IMR-90 (cell line): ENCODE measurements around the gene KLHL12. TPM values are rescaled to one million over a fixed set of nuclear protein-coding genes. Genes with fewer than 3 reads are reported as not detected.

Source experiments
- ATAC-seq: fragments of 200-7000 bp; cut with Tn5 transposase; 2 replicates; pipeline ENCODE4 v1.9.1; 2020; ENCODE audit warnings: low read depth, mild to moderate bottlenecking, moderate library complexity
- BruUV-seq: library from RNA; stranded (reverse); fragments of 400-500 nt; replicated peaks from 2 replicates; lab custom pipeline; 2021; lab: Mats Ljungman, UMichigan
- CTCF ChIA-PET: fragments of 300-600 bp; formaldehyde crosslinking; extraction: SDS; loops from one replicate; lab custom pipeline; 2021; ENCODE audit warnings: antibody characterized with exemption; lab: Yijun Ruan, JAX
- POLR2A ChIA-PET: fragments of 300-600 bp; sonication (Branson Sonifier 250); formaldehyde crosslinking; loops from one replicate; lab custom pipeline; 2022; ENCODE audit warnings: antibody characterized with exemption; ENCODE audit not compliant: unreplicated experiment; lab: Charles Lee
- DNase-seq: peaks from one replicate; pipeline ENCODE4 v3.0.0; 2013
- H2AFZ ChIP-seq: replicated peaks from 2 replicates; pipeline ENCODE3; 2013; ENCODE audit warnings: low read length, mild to moderate bottlenecking; ENCODE audit not compliant: poor library complexity
- H2AK5ac ChIP-seq: 2 replicates; pipeline ENCODE4 v1.6.1; 2013; ENCODE audit warnings: low read depth, low read length, inconsistent platforms
- H2AK9ac ChIP-seq: replicated peaks from 2 replicates; pipeline ENCODE3; 2013; ENCODE audit warnings: mild to moderate bottlenecking, low read depth, low read length, moderate library complexity; ENCODE audit not compliant: poor library complexity
- H2BK120ac ChIP-seq: 2 replicates; pipeline ENCODE4 v1.6.1; 2013; ENCODE audit warnings: low read depth, low read length, inconsistent platforms
- H2BK15ac ChIP-seq: 3 replicates; pipeline ENCODE4 v1.6.1; 2013; ENCODE audit warnings: low read depth, low read length, inconsistent platforms
- H2BK20ac ChIP-seq: 2 replicates; pipeline ENCODE4 v1.6.1; 2013; ENCODE audit warnings: low read depth, mild to moderate bottlenecking, inconsistent platforms, low read length, moderate library complexity
- H2BK5ac ChIP-seq: 2 replicates; pipeline ENCODE4 v1.6.1; 2013; ENCODE audit warnings: mild to moderate bottlenecking, low read depth, low read length, inconsistent platforms; ENCODE audit not compliant: poor library complexity, severe bottlenecking
- H3K14ac ChIP-seq: replicated peaks from 2 replicates; pipeline ENCODE4 v1.6.1; 2013; ENCODE audit warnings: low read depth, low read length, inconsistent platforms
- H3K18ac ChIP-seq: 2 replicates; pipeline ENCODE4 v1.6.1; 2013; ENCODE audit warnings: low read depth, low read length, control low read depth
- H3K23ac ChIP-seq: 2 replicates; pipeline ENCODE4 v1.6.1; 2013; ENCODE audit warnings: low read depth, low read length, inconsistent platforms
- H3K27ac ChIP-seq: 2 replicates; pipeline ENCODE4 v1.5.1; 2013; ENCODE audit warnings: mild to moderate bottlenecking, control low read depth, low read length; ENCODE audit not compliant: insufficient read depth
- H3K27me3 ChIP-seq: 2 replicates; pipeline ENCODE4 v1.6.1; 2013; ENCODE audit warnings: low read length; ENCODE audit not compliant: control insufficient read depth, insufficient read depth
- H3K36me3 ChIP-seq: 2 replicates; pipeline ENCODE4 v1.6.1; 2013; ENCODE audit warnings: low read length, mixed read lengths; ENCODE audit not compliant: control insufficient read depth, insufficient read depth
- H3K4ac ChIP-seq: 2 replicates; pipeline ENCODE4 v1.6.1; 2013; ENCODE audit warnings: low read depth, low read length, inconsistent platforms
- H3K4me1 ChIP-seq: 2 replicates; pipeline ENCODE4 v1.6.1; 2013; ENCODE audit warnings: low read length, mixed read lengths; ENCODE audit not compliant: control insufficient read depth, insufficient read depth
- H3K4me2 ChIP-seq: 2 replicates; pipeline ENCODE4 v1.6.1; 2013; ENCODE audit warnings: low read depth, mild to moderate bottlenecking, control low read depth, low read length, moderate library complexity
- H3K4me3 ChIP-seq: 2 replicates; pipeline ENCODE4 v1.5.1; 2013; ENCODE audit warnings: low read depth, mild to moderate bottlenecking, control low read depth, low read length, moderate library complexity; ENCODE audit not compliant: insufficient read depth
- H3K56ac ChIP-seq: 2 replicates; pipeline ENCODE4 v1.6.1; 2013; ENCODE audit warnings: low read length, inconsistent platforms; ENCODE audit not compliant: insufficient read depth; ENCODE audit errors: extremely low read depth
- H3K79me1 ChIP-seq, 2 experiments: 2 replicates each; pipeline ENCODE4 v1.6.1; 2013; ENCODE audit warnings: low read length in 2 of 2, inconsistent platforms in 1 of 2, low read depth in 1 of 2
- H3K9ac ChIP-seq: 2 replicates; pipeline ENCODE4 v1.6.1; 2013; ENCODE audit warnings: low read depth, low read length, control low read depth
- H3K9me1 ChIP-seq: 2 replicates; pipeline ENCODE4 v1.6.1; 2013; ENCODE audit warnings: low read length, inconsistent platforms; ENCODE audit not compliant: insufficient read depth
- H3K9me3 ChIP-seq: 2 replicates; pipeline ENCODE4 v1.6.1; 2013; ENCODE audit warnings: low read length; ENCODE audit not compliant: control insufficient read depth, insufficient read depth
- H4K20me1 ChIP-seq: 2 replicates; pipeline ENCODE4 v1.6.1; 2013; ENCODE audit warnings: low read length, inconsistent platforms; ENCODE audit not compliant: insufficient read depth
- H4K5ac ChIP-seq: 2 replicates; pipeline ENCODE4 v1.6.1; 2013; ENCODE audit warnings: mild to moderate bottlenecking, low read depth, low read length, control low read depth
- H4K8ac ChIP-seq, 2 experiments: 2 replicates each; pipeline ENCODE4 v1.6.1; 2013; ENCODE audit warnings: low read depth in 2 of 2, low read length in 2 of 2, control low read depth in 1 of 2, inconsistent platforms in 1 of 2
- H4K91ac ChIP-seq: 2 replicates; pipeline ENCODE4 v1.6.1; 2013; ENCODE audit warnings: low read depth, low read length, inconsistent platforms; ENCODE audit not compliant: insufficient read depth
- BHLHE40 ChIP-seq: fragments of 150-350 bp; IDR thresholded peaks from 2 replicates; pipeline ENCODE4 v1.6.1; 2016; ENCODE audit warnings: mild to moderate bottlenecking, low read depth, low read length
- CEBPB ChIP-seq: IDR thresholded peaks from 2 replicates; pipeline ENCODE4 v1.6.1; 2012; ENCODE audit warnings: low read depth, low read length, improper control_type of control experiment
- CHD1 ChIP-seq: IDR thresholded peaks from 2 replicates; pipeline ENCODE4 v1.6.1; 2012; ENCODE audit warnings: low read depth, low read length, improper control_type of control experiment
- ELK1 ChIP-seq: fragments of 150-350 bp; IDR thresholded peaks from 2 replicates; pipeline ENCODE4 v1.6.1; 2016; ENCODE audit warnings: low read depth, mild to moderate bottlenecking, low read length, moderate library complexity, borderline replicate concordance
- FOS ChIP-seq: fragments of 150-350 bp; IDR thresholded peaks from 2 replicates; pipeline ENCODE4 v1.6.1; 2016; ENCODE audit warnings: low read depth, low read length
- MAFK ChIP-seq: IDR thresholded peaks from 2 replicates; pipeline ENCODE4 v1.6.1; 2012; ENCODE audit warnings: low read depth, low read length, improper control_type of control experiment
- MAZ ChIP-seq: IDR thresholded peaks from 2 replicates; pipeline ENCODE4 v1.6.1; 2012; ENCODE audit warnings: low read depth, mild to moderate bottlenecking, low read length, improper control_type of control experiment, moderate library complexity, borderline replicate concordance
- MXI1 ChIP-seq: IDR thresholded peaks from 2 replicates; pipeline ENCODE4 v1.6.1; 2012; ENCODE audit warnings: low read depth, mild to moderate bottlenecking, low read length, moderate library complexity, borderline replicate concordance
- NFE2L2 ChIP-seq: fragments of 150-350 bp; IDR thresholded peaks from 2 replicates; pipeline ENCODE4 v1.6.1; 2016; ENCODE audit warnings: low read depth, mild to moderate bottlenecking, low read length
- POLR2A ChIP-seq: IDR thresholded peaks from 2 replicates; pipeline ENCODE4 v1.6.1; 2012; ENCODE audit warnings: mild to moderate bottlenecking, low read depth, low read length
- RAD21 ChIP-seq: IDR thresholded peaks from 2 replicates; pipeline ENCODE4 v1.6.1; 2012; ENCODE audit warnings: low read length, improper control_type of control experiment
- RFX5 ChIP-seq: IDR thresholded peaks from 2 replicates; pipeline ENCODE4 v1.8.0; 2012; ENCODE audit warnings: low read depth, mild to moderate bottlenecking, low read length, moderate library complexity
- SMC3 ChIP-seq: fragments of 150-350 bp; IDR thresholded peaks from 2 replicates; pipeline ENCODE4 v1.6.1; 2016; ENCODE audit warnings: low read depth, mild to moderate bottlenecking, antibody characterized with exemption, low read length, moderate library complexity
- USF2 ChIP-seq: fragments of 150-350 bp; IDR thresholded peaks from 2 replicates; pipeline ENCODE4 v1.6.1; 2017; ENCODE audit warnings: mild to moderate bottlenecking, antibody characterized with exemption, low read length, low read depth
- WGBS, 2 experiments: methylation state at CpG; one replicate each; pipeline versions ENCODE4 v1.1.5 to v1.1.7; 2013; ENCODE audit warnings: missing lambda C conversion rate in 2 of 2; ENCODE audit not compliant: insufficient read length in 1 of 2; ENCODE audit errors: extremely low coverage in 2 of 2; 5-methylcytosine and 5-hydroxymethylcytosine counted together
- dilution Hi-C: fragments of 300-500 bp; cut with HindIII; formaldehyde crosslinking; loops from one replicate; pipeline ENCODE4 v1.14.3; 2018; ENCODE audit warnings: low sequenced_read_pairs; ENCODE audit not compliant: unreplicated experiment
- in situ Hi-C: fragments of 300-500 bp; cut with MboI; formaldehyde crosslinking; loops from 3 replicates; pipeline ENCODE4 v1.14.3; 2019; ENCODE audit warnings: low sequenced_read_pairs, inconsistent platforms, mixed read lengths
- intact Hi-C: fragments of 100-400 bp; cut with micrococcal nuclease; formaldehyde crosslinking; loops from 2 replicates; pipeline ENCODE4 v1.10.0; 2022
- polyA plus RNA-seq, 3 experiments: library from polyadenylated mRNA; depleted of rRNA; stranded (reverse); fragments of >200 nt; gene quantifications; 2 replicates each; pipeline ENCODE4 v1.2.3, GENCODE V29; 2012; ENCODE audit warnings: low replicate concordance in 1 of 3
- total RNA-seq: library from RNA; depleted of rRNA; stranded (reverse); fragments of >200 nt; gene quantifications from 2 replicates; pipeline ENCODE4 v1.2.3, GENCODE V29; 2012
- TF ChIP-seq, protein P1 (sequence below): conservative IDR thresholded peaks from 2 replicates; pipeline ENCODE4 v1.5.1; 2012; ENCODE audit warnings: mild to moderate bottlenecking, low read depth, low read length, improper control_type of control experiment

Gene KLHL12
- total and polyA plus RNA-seq, 2 of the 4 experiments (the other 2 are of a cell fraction), result 17.2 to 38.4 TPM

- dilution Hi-C loops, result no loop called here
- H3K9me3 ChIP-seq, result no peaks in the 10 kb centered on the region
- H3K27me3 ChIP-seq, result no peaks in the 10 kb centered on the region
- H4K8ac ChIP-seq, result no peak overlapping the region
- intact Hi-C loops, result loop anchor here (5.0 kb wide), 1 partner anchor 37 kb away; no protein-coding TSS in a partner anchor
- H2AK5ac ChIP-seq, result no peak overlapping the region
- no peak overlapping the region for H2BK120ac ChIP-seq
- no peak overlapping the region for H2AK9ac ChIP-seq
- H2BK15ac ChIP-seq, result no peak overlapping the region
- H3K27ac ChIP-seq, result no peak overlapping the region
- no peaks in the 10 kb centered on the region for H3K9me1 ChIP-seq
- H2BK20ac ChIP-seq, result no peak overlapping the region
- H4K20me1 ChIP-seq, result 0 out of 2 replicates have a peak, but pooled peaks cover 3% of the 10 kb centered on the region
- no peak overlapping the region for H4K91ac ChIP-seq
- no peaks in the 10 kb centered on the region for H3K4me1 ChIP-seq
- DNase-seq (no peak), ATAC-seq (no peak)
- no peak overlapping the region for H3K4me3 ChIP-seq
- H3K56ac ChIP-seq, result no peak overlapping the region
- H3K9ac ChIP-seq, result no peak overlapping the region
- no peak overlapping the region for H3K4me2 ChIP-seq
- peaks cover 0 to 9% of the 10 kb centered on the region in 2 experiments; a peak in 3 of 4 replicates for H3K79me1 ChIP-seq
- H3K4ac ChIP-seq, result no peak overlapping the region
- in situ Hi-C loops, result no loop called here
- no peak overlapping the region for H3K14ac ChIP-seq
- H3K18ac ChIP-seq, result no peak overlapping the region
- no peak for TF ChIP-seq MAZ
- no peak for TF ChIP-seq SMC3
- TF ChIP-seq POLR2A, result no peak
- TF ChIP-seq, protein P1, sequence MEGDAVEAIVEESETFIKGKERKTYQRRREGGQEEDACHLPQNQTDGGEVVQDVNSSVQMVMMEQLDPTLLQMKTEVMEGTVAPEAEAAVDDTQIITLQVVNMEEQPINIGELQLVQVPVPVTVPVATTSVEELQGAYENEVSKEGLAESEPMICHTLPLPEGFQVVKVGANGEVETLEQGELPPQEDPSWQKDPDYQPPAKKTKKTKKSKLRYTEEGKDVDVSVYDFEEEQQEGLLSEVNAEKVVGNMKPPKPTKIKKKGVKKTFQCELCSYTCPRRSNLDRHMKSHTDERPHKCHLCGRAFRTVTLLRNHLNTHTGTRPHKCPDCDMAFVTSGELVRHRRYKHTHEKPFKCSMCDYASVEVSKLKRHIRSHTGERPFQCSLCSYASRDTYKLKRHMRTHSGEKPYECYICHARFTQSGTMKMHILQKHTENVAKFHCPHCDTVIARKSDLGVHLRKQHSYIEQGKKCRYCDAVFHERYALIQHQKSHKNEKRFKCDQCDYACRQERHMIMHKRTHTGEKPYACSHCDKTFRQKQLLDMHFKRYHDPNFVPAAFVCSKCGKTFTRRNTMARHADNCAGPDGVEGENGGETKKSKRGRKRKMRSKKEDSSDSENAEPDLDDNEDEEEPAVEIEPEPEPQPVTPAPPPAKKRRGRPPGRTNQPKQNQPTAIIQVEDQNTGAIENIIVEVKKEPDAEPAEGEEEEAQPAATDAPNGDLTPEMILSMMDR, result no peak
- no peak for TF ChIP-seq RFX5
- no peak for TF ChIP-seq MXI1
- TF ChIP-seq CHD1, result no peak
- TF ChIP-seq NFE2L2, result no peak
- TF ChIP-seq CEBPB, result no peak
- TF ChIP-seq RAD21, result no peak
- no peak for TF ChIP-seq FOS
- TF ChIP-seq MAFK, result no peak
- no peak for TF ChIP-seq BHLHE40
- no peak for TF ChIP-seq ELK1
- TF ChIP-seq USF2, result no peak
- H4K5ac ChIP-seq, result no peak overlapping the region
- no TSS peak for BruUV-seq
- no CpG with 5 or more reads among the region's 5 CpGs for WGBS, 2 experiments
- no peak overlapping the region for H2BK5ac ChIP-seq
- CTCF ChIA-PET, result no interaction called here
- POLR2A ChIA-PET, result no interaction called here
- H2AFZ ChIP-seq, result no peak overlapping the region
- H3K23ac ChIP-seq, result no peak overlapping the region
- peaks cover 46% of the 10 kb centered on the region for H3K36me3 ChIP-seq
Observed at GRCh38 chr1:202944438-202944921, 17.4 kb upstream of the KLHL12 start.
